ENCODE results near the gene NFKB1.

Gene NFKB1

GRCh38 chr4:102632241-102633065, 131.3 kb downstream of the NFKB1 start:
- DNase-seq = no peak

GRCh38 chr4:102633100-102633499, 131.9 kb downstream of the NFKB1 start:
- no peak for DNase-seq

GRCh38 chr4:102637391-102637790, 136.2 kb downstream of the NFKB1 start:
- DNase-seq = no peak

- DNase-seq = no peak
These were observed 137.5 kb downstream of the NFKB1 start for GRCh38 chr4:102638621-102639020.

- DNase-seq = no peak
These were observed 138.4 kb downstream of the NFKB1 start for GRCh38 chr4:102639598-102639997.

- no peak for DNase-seq
These were observed 139.5 kb downstream of the NFKB1 start for GRCh38 chr4:102640669-102641068.

- DNase-seq = no peak
These were observed 140.6 kb downstream of the NFKB1 start for GRCh38 chr4:102641793-102642192.

GRCh38 chr4:102642631-102643298, 141.6 kb downstream of the NFKB1 start:
- no peak for DNase-seq

- DNase-seq = no peak
These were observed 146.0 kb downstream of the NFKB1 start for GRCh38 chr4:102647117-102647516.

- DNase-seq = no peak
These were observed 156.0 kb downstream of the NFKB1 start for GRCh38 chr4:102657206-102657605.

- no peak for DNase-seq
These were observed 161.9 kb downstream of the NFKB1 start for GRCh38 chr4:102663073-102663472.

GRCh38 chr4:102665527-102665926, 164.4 kb downstream of the NFKB1 start:
- DNase-seq = peak; percentile 4 to 21
